ENCODE data around the gene F2RL2.

F2RL2 gene

DNA sequence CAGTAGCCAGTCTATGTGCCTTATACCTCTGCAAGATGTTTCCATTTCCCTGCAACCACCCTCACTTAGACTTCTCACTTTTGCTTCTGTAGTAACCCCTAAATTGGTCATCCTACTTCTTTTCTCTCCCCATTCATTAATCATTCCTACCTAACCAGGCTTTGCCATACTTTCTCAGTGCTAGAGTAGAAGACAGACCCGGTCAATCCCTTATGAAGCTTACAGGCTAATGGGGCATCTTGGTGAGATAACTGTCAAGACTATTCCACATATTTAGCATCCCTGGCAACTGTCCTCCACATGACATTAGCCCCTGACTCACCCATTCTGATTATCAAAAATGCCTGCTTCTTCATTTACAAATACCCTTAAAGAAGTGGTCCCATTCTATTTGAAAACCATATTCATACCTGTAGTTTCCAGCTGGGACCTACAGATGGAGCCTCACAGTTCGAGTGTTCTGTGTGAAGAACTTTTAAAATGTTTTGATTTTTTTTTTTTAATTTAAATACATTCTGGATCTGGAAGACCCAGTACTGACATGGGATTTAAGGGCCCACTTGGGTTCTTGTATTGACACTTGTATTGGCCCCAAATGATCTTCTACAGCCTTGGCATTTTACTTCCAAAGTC, 21.0 kb downstream of the F2RL2 start:
- H3K4me1 ChIP-seq (ENCODE audit: control insufficient read depth in 1 of 2, insufficient read depth in 2 of 2, low read length in 2 of 2) = peaks cover 0 to 7% of the 10 kb centered on the region in 2 donors
- H3K27me3 ChIP-seq (ENCODE audit: low read depth, low read length) = no peaks in the 10 kb centered on the region
- no peaks in the 10 kb centered on the region for H3K36me3 ChIP-seq (ENCODE audit: control insufficient read depth in 1 of 2, insufficient read depth in 2 of 2, low read length in 2 of 2)
- H3K4me3 ChIP-seq (ENCODE audit: low read depth in 1 of 2, low read length in 2 of 2) = no peak overlapping the region
- no peaks in the 10 kb centered on the region for H3K9me3 ChIP-seq (ENCODE audit: control insufficient read depth in 1 of 2, low read length in 2 of 2)
- no peak overlapping the region for H3K27ac ChIP-seq (ENCODE audit: low read length)

GRCh38 chr5:76601470-76601869, 21.7 kb downstream of the F2RL2 start:
- no peak overlapping the region for H3K4me3 ChIP-seq (ENCODE audit: low read depth in 1 of 2, low read length in 2 of 2)
- no peaks in the 10 kb centered on the region for H3K36me3 ChIP-seq (ENCODE audit: control insufficient read depth in 1 of 2, insufficient read depth in 2 of 2, low read length in 2 of 2)
- H3K9me3 ChIP-seq (ENCODE audit: control insufficient read depth in 1 of 2, low read length in 2 of 2) = no peaks in the 10 kb centered on the region
- H3K27me3 ChIP-seq (ENCODE audit: low read depth, low read length) = no peaks in the 10 kb centered on the region
- no peak overlapping the region for H3K27ac ChIP-seq (ENCODE audit: low read length)
- no peaks in the 10 kb centered on the region for H3K4me1 ChIP-seq (ENCODE audit: control insufficient read depth in 1 of 2, insufficient read depth in 2 of 2, low read length in 2 of 2)

DNA sequence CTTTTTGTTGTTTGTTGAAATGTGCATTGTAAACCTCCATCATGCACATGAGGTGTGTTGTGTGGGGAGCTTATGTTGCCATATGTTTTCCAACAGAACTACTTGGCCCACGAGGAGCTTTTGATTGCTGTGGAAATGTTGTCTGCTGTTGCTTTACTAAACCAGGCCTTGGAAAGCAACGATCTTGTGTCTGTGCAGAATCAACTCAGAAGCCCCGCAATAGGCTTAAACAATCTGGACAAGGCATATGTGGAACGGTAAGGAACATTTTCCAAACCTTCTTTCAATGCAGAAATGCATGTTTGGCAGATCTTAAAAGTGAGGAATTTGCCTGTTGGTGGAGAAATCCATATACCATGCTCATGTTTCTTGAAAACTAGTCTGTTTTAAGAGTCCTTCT, 22.5 kb downstream of the F2RL2 start:
- H3K4me1 ChIP-seq (ENCODE audit: control insufficient read depth in 1 of 2, insufficient read depth in 2 of 2, low read length in 2 of 2) = no peaks in the 10 kb centered on the region
- no peaks in the 10 kb centered on the region for H3K36me3 ChIP-seq (ENCODE audit: control insufficient read depth in 1 of 2, insufficient read depth in 2 of 2, low read length in 2 of 2)
- no peak overlapping the region for H3K4me3 ChIP-seq (ENCODE audit: low read depth in 1 of 2, low read length in 2 of 2)
- no peaks in the 10 kb centered on the region for H3K27me3 ChIP-seq (ENCODE audit: low read depth, low read length)
- no peak overlapping the region for H3K27ac ChIP-seq (ENCODE audit: low read length)
- H3K9me3 ChIP-seq (ENCODE audit: control insufficient read depth in 1 of 2, low read length in 2 of 2) = no peaks in the 10 kb centered on the region

GRCh38 chr5:76598531-76598930, 24.7 kb downstream of the F2RL2 start:
- no peaks in the 10 kb centered on the region for H3K27me3 ChIP-seq (ENCODE audit: low read depth, low read length)

GRCh38 chr5:76595755-76596481, 27.3 kb downstream of the F2RL2 start:
- H3K36me3 ChIP-seq (ENCODE audit: control insufficient read depth in 1 of 2, insufficient read depth in 2 of 2, low read length in 2 of 2) = peaks cover 0 to 6% of the 10 kb centered on the region in 2 donors

More at GRCh38 chr5:76598531-76598930, 24.7 kb downstream of the F2RL2 start:
- no peaks in the 10 kb centered on the region for H3K4me1 ChIP-seq (ENCODE audit: control insufficient read depth in 1 of 2, insufficient read depth in 2 of 2, low read length in 2 of 2)
- no peak overlapping the region for H3K27ac ChIP-seq (ENCODE audit: low read length)
- H3K4me3 ChIP-seq (ENCODE audit: low read depth in 1 of 2, low read length in 2 of 2) = no peak overlapping the region
- no peaks in the 10 kb centered on the region for H3K9me3 ChIP-seq (ENCODE audit: control insufficient read depth in 1 of 2, low read length in 2 of 2)
- no peaks in the 10 kb centered on the region for H3K36me3 ChIP-seq (ENCODE audit: control insufficient read depth in 1 of 2, insufficient read depth in 2 of 2, low read length in 2 of 2)

GRCh38 chr5:76594107-76594506, 29.1 kb downstream of the F2RL2 start:
- Histone ChIP-seq H3K4me1 (ENCODE audit: control insufficient read depth in 1 of 2, insufficient read depth in 2 of 2, low read length in 2 of 2) (no peaks in the 10 kb centered on the region), H3K36me3 (ENCODE audit: control insufficient read depth in 1 of 2, insufficient read depth in 2 of 2, low read length in 2 of 2) (peaks cover 0 to 6% of the 10 kb centered on the region in 2 donors), H3K9me3 (ENCODE audit: control insufficient read depth in 1 of 2, low read length in 2 of 2) (no peaks in the 10 kb centered on the region), H3K27me3 (ENCODE audit: low read depth, low read length) (no peaks in the 10 kb centered on the region), H3K4me3 (ENCODE audit: low read depth in 1 of 2, low read length in 2 of 2) (no peak overlapping the region), H3K27ac (ENCODE audit: low read length) (no peak overlapping the region)

More at GRCh38 chr5:76595755-76596481, 27.3 kb downstream of the F2RL2 start:
- Histone ChIP-seq H3K9me3 (ENCODE audit: control insufficient read depth in 1 of 2, low read length in 2 of 2) (no peaks in the 10 kb centered on the region), H3K27ac (ENCODE audit: low read length) (no peak overlapping the region), H3K4me1 (ENCODE audit: control insufficient read depth in 1 of 2, insufficient read depth in 2 of 2, low read length in 2 of 2) (no peaks in the 10 kb centered on the region), H3K4me3 (ENCODE audit: low read depth in 1 of 2, low read length in 2 of 2) (no peak overlapping the region), H3K27me3 (ENCODE audit: low read depth, low read length) (no peaks in the 10 kb centered on the region)

DNA sequence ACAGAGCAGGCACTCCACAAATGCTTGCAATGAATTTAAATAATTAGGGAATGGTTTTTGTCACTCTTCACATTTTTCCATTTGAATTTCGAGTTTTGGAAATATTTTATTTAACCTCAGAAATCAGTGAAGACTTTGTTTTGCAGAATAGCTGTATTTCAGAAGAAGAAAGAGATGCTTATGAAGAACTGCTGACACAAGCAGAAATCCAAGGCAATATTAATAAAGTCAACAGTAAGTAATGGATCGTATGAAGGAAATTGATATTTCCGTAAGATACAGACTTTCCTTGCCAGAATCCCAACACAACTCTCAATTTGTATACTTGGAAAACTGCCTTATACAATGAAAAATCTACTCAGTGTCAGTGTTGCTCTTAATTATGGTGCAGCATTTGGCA, 30.5 kb downstream of the F2RL2 start:
- Histone ChIP-seq H3K9me3 (ENCODE audit: control insufficient read depth in 1 of 2, low read length in 2 of 2) (no peaks in the 10 kb centered on the region), H3K4me1 (ENCODE audit: control insufficient read depth in 1 of 2, insufficient read depth in 2 of 2, low read length in 2 of 2) (no peaks in the 10 kb centered on the region), H3K36me3 (ENCODE audit: control insufficient read depth in 1 of 2, insufficient read depth in 2 of 2, low read length in 2 of 2) (peaks cover 0 to 6% of the 10 kb centered on the region in 2 donors), H3K27ac (ENCODE audit: low read length) (no peak overlapping the region), H3K27me3 (ENCODE audit: low read depth, low read length) (no peaks in the 10 kb centered on the region), H3K4me3 (ENCODE audit: low read depth in 1 of 2, low read length in 2 of 2) (no peak overlapping the region)

DNA sequence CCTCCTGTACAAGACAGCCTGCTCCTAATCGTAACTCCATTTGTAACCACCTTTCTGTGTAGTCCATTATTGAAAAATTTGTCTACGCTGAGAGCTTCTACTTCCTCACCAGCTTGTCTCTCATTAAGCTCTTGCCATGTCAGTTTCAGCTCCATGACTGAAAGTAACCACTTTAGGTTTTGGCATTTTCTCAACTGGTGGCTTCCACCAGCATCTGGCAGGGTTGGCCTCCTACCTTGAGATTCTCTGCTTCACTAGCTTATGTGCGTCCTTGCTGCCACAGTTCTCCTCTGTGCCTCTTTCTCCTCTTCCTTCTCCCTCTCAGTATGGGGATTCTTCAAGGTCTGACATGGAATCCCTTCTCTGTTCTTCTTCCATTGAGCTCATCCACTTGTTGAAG, 31.8 kb downstream of the F2RL2 start:
- no peaks in the 10 kb centered on the region for H3K9me3 ChIP-seq (ENCODE audit: control insufficient read depth in 1 of 2, low read length in 2 of 2)

DNA sequence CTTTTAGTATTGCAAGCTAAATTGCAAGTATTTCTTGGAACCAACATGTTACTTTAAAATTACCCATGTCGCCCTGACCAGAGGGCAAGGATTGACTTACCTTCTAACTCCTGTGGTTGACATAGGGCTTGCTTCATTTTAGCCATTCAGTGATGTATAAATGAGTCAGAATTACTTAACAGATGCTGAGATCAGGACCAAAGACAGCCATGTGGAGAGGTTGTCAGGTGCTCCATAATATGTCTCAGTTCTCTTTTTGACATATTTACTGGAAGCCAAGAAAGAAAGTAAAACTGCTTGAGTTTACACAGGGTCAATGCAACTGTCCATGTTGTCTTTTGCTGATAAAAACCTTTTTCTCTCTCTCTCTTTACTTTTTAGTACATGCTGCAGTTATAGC, 33.2 kb downstream of the F2RL2 start:
- no peaks in the 10 kb centered on the region for H3K4me1 ChIP-seq (ENCODE audit: control insufficient read depth in 1 of 2, insufficient read depth in 2 of 2, low read length in 2 of 2)
- no peaks in the 10 kb centered on the region for H3K9me3 ChIP-seq (ENCODE audit: control insufficient read depth in 1 of 2, low read length in 2 of 2)
- no peak overlapping the region for H3K4me3 ChIP-seq (ENCODE audit: low read depth in 1 of 2, low read length in 2 of 2)
- no peak overlapping the region for H3K27ac ChIP-seq (ENCODE audit: low read length)
- H3K27me3 ChIP-seq (ENCODE audit: low read depth, low read length) = no peaks in the 10 kb centered on the region
- H3K36me3 ChIP-seq (ENCODE audit: control insufficient read depth in 1 of 2, insufficient read depth in 2 of 2, low read length in 2 of 2) = peaks cover 0 to 6% of the 10 kb centered on the region in 2 donors

More for the DNA sequence above, 31.8 kb downstream of the F2RL2 start:
- no peak overlapping the region for H3K4me3 ChIP-seq (ENCODE audit: low read depth in 1 of 2, low read length in 2 of 2)
- peaks cover 0 to 6% of the 10 kb centered on the region in 2 donors for H3K36me3 ChIP-seq (ENCODE audit: control insufficient read depth in 1 of 2, insufficient read depth in 2 of 2, low read length in 2 of 2)
- no peaks in the 10 kb centered on the region for H3K4me1 ChIP-seq (ENCODE audit: control insufficient read depth in 1 of 2, insufficient read depth in 2 of 2, low read length in 2 of 2)
- no peak overlapping the region for H3K27ac ChIP-seq (ENCODE audit: low read length)
- H3K27me3 ChIP-seq (ENCODE audit: low read depth, low read length) = no peaks in the 10 kb centered on the region

DNA sequence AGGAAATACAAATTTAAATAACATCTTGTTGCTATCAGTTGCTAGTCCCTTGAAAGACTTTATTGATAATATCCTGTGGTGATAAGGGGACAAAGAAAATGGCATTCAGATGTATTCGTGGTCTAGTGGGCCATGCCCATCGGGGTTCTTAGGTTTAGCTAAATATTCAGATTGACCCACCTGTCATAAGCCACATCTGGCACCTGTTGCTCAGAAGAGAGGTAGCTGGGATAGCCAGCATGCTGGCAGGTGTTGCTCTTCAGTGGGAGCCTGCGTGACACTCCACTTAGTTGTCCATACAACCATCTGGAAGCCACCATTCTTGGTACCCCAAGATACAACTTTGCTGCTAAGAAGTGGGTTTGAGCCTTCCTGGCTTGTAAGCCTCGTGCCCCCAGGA, 36.7 kb downstream of the F2RL2 start:
- H3K4me3 ChIP-seq (ENCODE audit: low read depth in 1 of 2, low read length in 2 of 2) = no peak overlapping the region
- H3K27me3 ChIP-seq (ENCODE audit: low read depth, low read length) = no peaks in the 10 kb centered on the region
- H3K9me3 ChIP-seq (ENCODE audit: control insufficient read depth in 1 of 2, low read length in 2 of 2) = no peaks in the 10 kb centered on the region
- H3K36me3 ChIP-seq (ENCODE audit: control insufficient read depth in 1 of 2, insufficient read depth in 2 of 2, low read length in 2 of 2) = no peaks in the 10 kb centered on the region
- no peaks in the 10 kb centered on the region for H3K4me1 ChIP-seq (ENCODE audit: control insufficient read depth in 1 of 2, insufficient read depth in 2 of 2, low read length in 2 of 2)
- H3K27ac ChIP-seq (ENCODE audit: low read length) = no peak overlapping the region

DNA sequence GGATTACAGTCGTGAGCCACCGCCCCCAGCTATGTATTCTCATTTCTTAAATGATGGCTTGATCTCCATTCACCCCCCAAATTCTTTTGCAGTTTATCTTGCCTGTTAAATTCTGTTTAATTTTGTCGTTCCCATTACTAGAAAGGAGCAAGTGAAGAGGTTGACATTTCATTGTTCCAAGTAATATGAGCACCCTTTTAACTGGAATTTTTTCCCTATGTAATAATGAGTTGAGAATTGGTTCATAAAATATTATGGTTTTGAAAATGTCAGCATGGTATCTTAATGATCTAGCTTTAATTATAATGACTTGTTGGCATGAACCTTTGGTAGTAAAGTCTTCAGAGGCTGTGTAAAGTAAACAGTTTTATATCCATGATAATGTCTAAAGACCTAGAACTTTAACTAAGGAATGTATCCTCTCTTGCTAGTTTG, 37.4 kb downstream of the F2RL2 start:
- Histone ChIP-seq H3K9me3 (ENCODE audit: control insufficient read depth in 1 of 2, low read length in 2 of 2) (no peaks in the 10 kb centered on the region), H3K27me3 (ENCODE audit: low read depth, low read length) (no peaks in the 10 kb centered on the region)

More for the DNA sequence above, 37.4 kb downstream of the F2RL2 start:
- Histone ChIP-seq H3K36me3 (ENCODE audit: control insufficient read depth in 1 of 2, insufficient read depth in 2 of 2, low read length in 2 of 2) (no peaks in the 10 kb centered on the region), H3K27ac (ENCODE audit: low read length) (no peak overlapping the region), H3K4me1 (ENCODE audit: control insufficient read depth in 1 of 2, insufficient read depth in 2 of 2, low read length in 2 of 2) (no peaks in the 10 kb centered on the region), H3K4me3 (ENCODE audit: low read depth in 1 of 2, low read length in 2 of 2) (no peak overlapping the region)

Data from muscle layer of duodenum (tissue), 2 donors.